Measurements from ENCODE around the gene ZAR1L. TPM values are rescaled to one million over a fixed set of nuclear protein-coding genes. Genes with fewer than 3 reads are reported as not detected.

Gene ZAR1L
- total RNA-seq, 1 donor from 2014 or later: not detected

GRCh38 chr13:32257649-32258048 is 57.5 kb downstream of the ZAR1L start:
- Histone ChIP-seq H3K27me3 (ENCODE audit: control insufficient read depth, insufficient read depth, low read length) (no peaks in the 10 kb centered on the region), H3K4me3 (ENCODE audit: low read depth, low read length) (no peak overlapping the region), H3K36me3 (ENCODE audit: control insufficient read depth, insufficient read depth, low read length) (no peaks in the 10 kb centered on the region)
- FAIRE-seq (no peak), DNase-seq (ENCODE audit: low read depth) (no peak)
- TF ChIP-seq CTCF (IDR thresholded peaks at IDR 0.05; ENCODE audit: insufficient read depth, low read length, severe bottlenecking): no peak

GRCh38 chr13:32256243-32256642 is 58.9 kb downstream of the ZAR1L start:
- FAIRE-seq: no peak

GRCh38 chr13:32255724-32256109 is 59.4 kb downstream of the ZAR1L start:
- Histone ChIP-seq H3K36me3 (ENCODE audit: control insufficient read depth, insufficient read depth, low read length) (no peaks in the 10 kb centered on the region), H3K27me3 (ENCODE audit: control insufficient read depth, insufficient read depth, low read length) (no peaks in the 10 kb centered on the region), H3K4me3 (ENCODE audit: low read depth, low read length) (no peak overlapping the region)
- no peak for TF ChIP-seq CTCF (IDR thresholded peaks at IDR 0.05; ENCODE audit: insufficient read depth, low read length, severe bottlenecking)
- no peak for DNase-seq (ENCODE audit: low read depth)
- FAIRE-seq: no peak

More at GRCh38 chr13:32256243-32256642, 58.9 kb downstream of the ZAR1L start:
- Histone ChIP-seq H3K27me3 (ENCODE audit: control insufficient read depth, insufficient read depth, low read length) (no peaks in the 10 kb centered on the region), H3K36me3 (ENCODE audit: control insufficient read depth, insufficient read depth, low read length) (no peaks in the 10 kb centered on the region), H3K4me3 (ENCODE audit: low read depth, low read length) (no peak overlapping the region)
- no peak for TF ChIP-seq CTCF (IDR thresholded peaks at IDR 0.05; ENCODE audit: insufficient read depth, low read length, severe bottlenecking)
- no peak for DNase-seq (ENCODE audit: low read depth)

- no peaks in the 10 kb centered on the region for H3K36me3 ChIP-seq (ENCODE audit: control insufficient read depth, insufficient read depth, low read length)
- H3K4me3 ChIP-seq (ENCODE audit: low read depth, low read length): no peak overlapping the region
- no peaks in the 10 kb centered on the region for H3K27me3 ChIP-seq (ENCODE audit: control insufficient read depth, insufficient read depth, low read length)
- no peak for TF ChIP-seq CTCF (IDR thresholded peaks at IDR 0.05; ENCODE audit: insufficient read depth, low read length, severe bottlenecking)
- DNase-seq (ENCODE audit: low read depth): peak; percentile 44
- peak; percentile 47 for FAIRE-seq
These were observed 60.0 kb downstream of the ZAR1L start for GRCh38 chr13:32254916-32255723.

GRCh38 chr13:32254416-32254815 is 60.7 kb downstream of the ZAR1L start:
- Histone ChIP-seq H3K36me3 (ENCODE audit: control insufficient read depth, insufficient read depth, low read length) (no peaks in the 10 kb centered on the region), H3K27me3 (ENCODE audit: control insufficient read depth, insufficient read depth, low read length) (no peaks in the 10 kb centered on the region), H3K4me3 (ENCODE audit: low read depth, low read length) (no peak overlapping the region)
- FAIRE-seq (no peak), DNase-seq (ENCODE audit: low read depth) (peak; percentile 10)
- TF ChIP-seq CTCF (IDR thresholded peaks at IDR 0.05; ENCODE audit: insufficient read depth, low read length, severe bottlenecking): no peak

Data from bronchial epithelial cell (primary cell).